IMR-90 (cell line): ENCODE data around the gene CEMP1. TPM values are rescaled to one million over a fixed set of nuclear protein-coding genes. Genes with fewer than 3 reads are reported as not detected.
"Not testable (repeated sequence)": the region's sequence is repeated elsewhere in the genome, so short reads cannot be mapped to it uniquely, and the experiment has no call there.

Experiments
- ATAC-seq: fragments of 200-7000 bp; cut with Tn5 transposase; 2 replicates; pipeline ENCODE4 v1.9.1; 2020; ENCODE audit warnings: low read depth, mild to moderate bottlenecking, moderate library complexity
- BruUV-seq: library from RNA; stranded (reverse); fragments of 400-500 nt; replicated peaks from 2 replicates; lab custom pipeline; 2021; lab: Mats Ljungman, UMichigan
- CTCF ChIA-PET: fragments of 300-600 bp; formaldehyde crosslinking; extraction: SDS; loops from one replicate; lab custom pipeline; 2021; ENCODE audit warnings: antibody characterized with exemption; lab: Yijun Ruan, JAX
- POLR2A ChIA-PET: fragments of 300-600 bp; sonication (Branson Sonifier 250); formaldehyde crosslinking; loops from one replicate; lab custom pipeline; 2022; ENCODE audit warnings: antibody characterized with exemption; ENCODE audit not compliant: unreplicated experiment; lab: Charles Lee
- DNase-seq: peaks from one replicate; pipeline ENCODE4 v3.0.0; 2013
- H2AFZ ChIP-seq: replicated peaks from 2 replicates; pipeline ENCODE3; 2013; ENCODE audit warnings: low read length, mild to moderate bottlenecking; ENCODE audit not compliant: poor library complexity
- H2AK5ac ChIP-seq: 2 replicates; pipeline ENCODE4 v1.6.1; 2013; ENCODE audit warnings: low read depth, low read length, inconsistent platforms
- H2AK9ac ChIP-seq: replicated peaks from 2 replicates; pipeline ENCODE3; 2013; ENCODE audit warnings: mild to moderate bottlenecking, low read depth, low read length, moderate library complexity; ENCODE audit not compliant: poor library complexity
- H2BK120ac ChIP-seq: 2 replicates; pipeline ENCODE4 v1.6.1; 2013; ENCODE audit warnings: low read depth, low read length, inconsistent platforms
- H2BK15ac ChIP-seq: 3 replicates; pipeline ENCODE4 v1.6.1; 2013; ENCODE audit warnings: low read depth, low read length, inconsistent platforms
- H2BK20ac ChIP-seq: 2 replicates; pipeline ENCODE4 v1.6.1; 2013; ENCODE audit warnings: low read depth, mild to moderate bottlenecking, inconsistent platforms, low read length, moderate library complexity
- H2BK5ac ChIP-seq: 2 replicates; pipeline ENCODE4 v1.6.1; 2013; ENCODE audit warnings: mild to moderate bottlenecking, low read depth, low read length, inconsistent platforms; ENCODE audit not compliant: poor library complexity, severe bottlenecking
- H3K14ac ChIP-seq: replicated peaks from 2 replicates; pipeline ENCODE4 v1.6.1; 2013; ENCODE audit warnings: low read depth, low read length, inconsistent platforms
- H3K18ac ChIP-seq: 2 replicates; pipeline ENCODE4 v1.6.1; 2013; ENCODE audit warnings: low read depth, low read length, control low read depth
- H3K23ac ChIP-seq: 2 replicates; pipeline ENCODE4 v1.6.1; 2013; ENCODE audit warnings: low read depth, low read length, inconsistent platforms
- H3K27ac ChIP-seq: 2 replicates; pipeline ENCODE4 v1.5.1; 2013; ENCODE audit warnings: mild to moderate bottlenecking, control low read depth, low read length; ENCODE audit not compliant: insufficient read depth
- H3K27me3 ChIP-seq: 2 replicates; pipeline ENCODE4 v1.6.1; 2013; ENCODE audit warnings: low read length; ENCODE audit not compliant: control insufficient read depth, insufficient read depth
- H3K36me3 ChIP-seq: 2 replicates; pipeline ENCODE4 v1.6.1; 2013; ENCODE audit warnings: low read length, mixed read lengths; ENCODE audit not compliant: control insufficient read depth, insufficient read depth
- H3K4ac ChIP-seq: 2 replicates; pipeline ENCODE4 v1.6.1; 2013; ENCODE audit warnings: low read depth, low read length, inconsistent platforms
- H3K4me1 ChIP-seq: 2 replicates; pipeline ENCODE4 v1.6.1; 2013; ENCODE audit warnings: low read length, mixed read lengths; ENCODE audit not compliant: control insufficient read depth, insufficient read depth
- H3K4me2 ChIP-seq: 2 replicates; pipeline ENCODE4 v1.6.1; 2013; ENCODE audit warnings: low read depth, mild to moderate bottlenecking, control low read depth, low read length, moderate library complexity
- H3K4me3 ChIP-seq: 2 replicates; pipeline ENCODE4 v1.5.1; 2013; ENCODE audit warnings: low read depth, mild to moderate bottlenecking, control low read depth, low read length, moderate library complexity; ENCODE audit not compliant: insufficient read depth
- H3K56ac ChIP-seq: 2 replicates; pipeline ENCODE4 v1.6.1; 2013; ENCODE audit warnings: low read length, inconsistent platforms; ENCODE audit not compliant: insufficient read depth; ENCODE audit errors: extremely low read depth
- H3K79me1 ChIP-seq, 2 experiments: 2 replicates each; pipeline ENCODE4 v1.6.1; 2013; ENCODE audit warnings: low read length in 2 of 2, inconsistent platforms in 1 of 2, low read depth in 1 of 2
- H3K9ac ChIP-seq: 2 replicates; pipeline ENCODE4 v1.6.1; 2013; ENCODE audit warnings: low read depth, low read length, control low read depth
- H3K9me1 ChIP-seq: 2 replicates; pipeline ENCODE4 v1.6.1; 2013; ENCODE audit warnings: low read length, inconsistent platforms; ENCODE audit not compliant: insufficient read depth
- H3K9me3 ChIP-seq: 2 replicates; pipeline ENCODE4 v1.6.1; 2013; ENCODE audit warnings: low read length; ENCODE audit not compliant: control insufficient read depth, insufficient read depth
- H4K20me1 ChIP-seq: 2 replicates; pipeline ENCODE4 v1.6.1; 2013; ENCODE audit warnings: low read length, inconsistent platforms; ENCODE audit not compliant: insufficient read depth
- H4K5ac ChIP-seq: 2 replicates; pipeline ENCODE4 v1.6.1; 2013; ENCODE audit warnings: mild to moderate bottlenecking, low read depth, low read length, control low read depth
- H4K8ac ChIP-seq, 2 experiments: 2 replicates each; pipeline ENCODE4 v1.6.1; 2013; ENCODE audit warnings: low read depth in 2 of 2, low read length in 2 of 2, control low read depth in 1 of 2, inconsistent platforms in 1 of 2
- H4K91ac ChIP-seq: 2 replicates; pipeline ENCODE4 v1.6.1; 2013; ENCODE audit warnings: low read depth, low read length, inconsistent platforms; ENCODE audit not compliant: insufficient read depth
- CEBPB ChIP-seq: IDR thresholded peaks from 2 replicates; pipeline ENCODE4 v1.6.1; 2012; ENCODE audit warnings: low read depth, low read length, improper control_type of control experiment
- WGBS, 2 experiments: methylation state at CpG; one replicate each; pipeline versions ENCODE4 v1.1.5 to v1.1.7; 2013; ENCODE audit warnings: missing lambda C conversion rate in 2 of 2; ENCODE audit not compliant: insufficient read length in 1 of 2; ENCODE audit errors: extremely low coverage in 2 of 2; 5-methylcytosine and 5-hydroxymethylcytosine counted together
- dilution Hi-C: fragments of 300-500 bp; cut with HindIII; formaldehyde crosslinking; loops from one replicate; pipeline ENCODE4 v1.14.3; 2018; ENCODE audit warnings: low sequenced_read_pairs; ENCODE audit not compliant: unreplicated experiment
- in situ Hi-C: fragments of 300-500 bp; cut with MboI; formaldehyde crosslinking; loops from 3 replicates; pipeline ENCODE4 v1.14.3; 2019; ENCODE audit warnings: low sequenced_read_pairs, inconsistent platforms, mixed read lengths
- intact Hi-C: fragments of 100-400 bp; cut with micrococcal nuclease; formaldehyde crosslinking; loops from 2 replicates; pipeline ENCODE4 v1.10.0; 2022
- polyA plus RNA-seq, 3 experiments: library from polyadenylated mRNA; depleted of rRNA; stranded (reverse); fragments of >200 nt; gene quantifications; 2 replicates each; pipeline ENCODE4 v1.2.3, GENCODE V29; 2012; ENCODE audit warnings: low replicate concordance in 1 of 3
- total RNA-seq: library from RNA; depleted of rRNA; stranded (reverse); fragments of >200 nt; gene quantifications from 2 replicates; pipeline ENCODE4 v1.2.3, GENCODE V29; 2012

CEMP1 gene
- total and polyA plus RNA-seq, 2 of the 4 experiments (the other 2 are of a cell fraction), result not detected

GRCh38 chr16:2551420-2551889, 20.2 kb upstream of the CEMP1 start:
- H3K4me1 ChIP-seq, BruUV-seq, POLR2A ChIA-PET: not testable (repeated sequence)

GRCh38 chr16:2550283-2550878, 19.2 kb upstream of the CEMP1 start:
- H3K14ac ChIP-seq, H3K9me1 ChIP-seq, H4K91ac ChIP-seq, H2BK15ac ChIP-seq, CTCF ChIA-PET, H2AFZ ChIP-seq, BruUV-seq, H3K9ac ChIP-seq, H2BK20ac ChIP-seq, H2AK5ac ChIP-seq, H3K4me1 ChIP-seq, H4K8ac ChIP-seq, H3K23ac ChIP-seq, POLR2A ChIA-PET, H3K4ac ChIP-seq, H2BK120ac ChIP-seq, H3K27ac ChIP-seq, H3K27me3 ChIP-seq, in situ Hi-C loops, H2AK9ac ChIP-seq, H3K4me2 ChIP-seq, H4K20me1 ChIP-seq, H3K4me3 ChIP-seq, dilution Hi-C loops, H3K56ac ChIP-seq, H2BK5ac ChIP-seq, intact Hi-C loops, H3K18ac ChIP-seq, ATAC-seq, H4K5ac ChIP-seq, DNase-seq, H3K9me3 ChIP-seq, H3K36me3 ChIP-seq: not testable (repeated sequence)
- peaks cover 0 to 20% of the 10 kb centered on the region in 2 experiments; a peak in 2 of 4 replicates for H3K79me1 ChIP-seq
- no CpG with 5 or more reads among the region's 14 CpGs for WGBS, 2 experiments

More at GRCh38 chr16:2551420-2551889, 20.2 kb upstream of the CEMP1 start:
- H4K8ac ChIP-seq, result 0 out of 4 replicates have a peak overlapping the region, but pooled peaks of 1 of the 2 experiments have one; percentile 16
- H3K4me2 ChIP-seq, H2BK5ac ChIP-seq, H3K9me1 ChIP-seq, DNase-seq, H2BK20ac ChIP-seq, H3K4ac ChIP-seq, H2BK15ac ChIP-seq, H3K79me1 ChIP-seq, H3K56ac ChIP-seq, intact Hi-C loops, H4K20me1 ChIP-seq, H2AFZ ChIP-seq, dilution Hi-C loops, ATAC-seq, H3K23ac ChIP-seq, H3K36me3 ChIP-seq, H3K14ac ChIP-seq, H3K9ac ChIP-seq, H4K5ac ChIP-seq, H2BK120ac ChIP-seq, H3K18ac ChIP-seq, H2AK5ac ChIP-seq, H3K27me3 ChIP-seq, H3K27ac ChIP-seq, H2AK9ac ChIP-seq, H3K4me3 ChIP-seq, H3K9me3 ChIP-seq, H4K91ac ChIP-seq, in situ Hi-C loops: not testable (repeated sequence)
- CTCF ChIA-PET, result interaction anchor here (0.6 to 0.7 kb wide), 3 partner anchors 44 to 324 kb away, joined by 4 to 5 read pairs (median 5); no protein-coding TSS in a partner anchor
- 100% methylated on average over 1 of the region's 17 CpGs; no CpG with 5 or more reads in 1 of the 2 experiments for WGBS, 2 experiments
- peak; percentile 79 for TF ChIP-seq CEBPB
